SH-SY5Y (cell line): ENCODE data around the gene MSI2.

Experiments used
- GATA2 ChIP-seq: IDR thresholded peaks from 2 replicates; pipeline ENCODE4 v1.6.1; 2011; ENCODE audit warnings: mild to moderate bottlenecking, low read depth, low read length
- GATA3 ChIP-seq: IDR thresholded peaks from 2 replicates; pipeline ENCODE4 v1.6.1; 2011; ENCODE audit warnings: low read depth, mild to moderate bottlenecking, low read length, moderate library complexity

GRCh38 chr17:57315061-57316015 lies 59.0 kb downstream of the MSI2 start:
- TF ChIP-seq GATA3 (no peak), GATA2 (no peak)
